IPS-20b (cell line): ENCODE measurements around the gene NSD1.

ENCODE experiments used
- H3K27ac ChIP-seq: one replicate; pipeline ENCODE4 v1.5.1; 2013; ENCODE audit warnings: low read length
- H3K27me3 ChIP-seq: 2 replicates; pipeline ENCODE4 v1.6.1; 2013; ENCODE audit warnings: mild to moderate bottlenecking, low read length, inconsistent platforms; ENCODE audit not compliant: insufficient read depth
- H3K36me3 ChIP-seq: 2 replicates; pipeline ENCODE4 v1.6.1; 2013; ENCODE audit warnings: low read depth, mild to moderate bottlenecking, inconsistent platforms, low read length, moderate library complexity; ENCODE audit not compliant: insufficient read depth
- H3K4me1 ChIP-seq: 2 replicates; pipeline ENCODE4 v1.6.1; 2013; ENCODE audit warnings: mild to moderate bottlenecking, control low read depth, inconsistent platforms, low read length, moderate library complexity; ENCODE audit not compliant: insufficient read depth
- H3K4me3 ChIP-seq: 2 replicates; pipeline ENCODE4 v1.5.1; 2013; ENCODE audit warnings: mild to moderate bottlenecking, low read length, inconsistent platforms
- H3K9ac ChIP-seq: 2 replicates; pipeline ENCODE4 v1.6.1; 2013; ENCODE audit warnings: low read depth, mild to moderate bottlenecking, inconsistent platforms, low read length, moderate library complexity
- H3K9me3 ChIP-seq: 2 replicates; pipeline ENCODE4 v1.6.1; 2013; ENCODE audit warnings: mild to moderate bottlenecking, low read depth, low read length, inconsistent platforms; ENCODE audit not compliant: insufficient read depth

Gene NSD1

GRCh38 chr5:177103523-177104253 is 29.9 kb upstream of the NSD1 start:
- no peak overlapping the region for H3K9ac ChIP-seq
- no peaks in the 10 kb centered on the region for H3K36me3 ChIP-seq
- H3K9me3 ChIP-seq, result no peaks in the 10 kb centered on the region
- H3K4me1 ChIP-seq, result peaks cover 6% of the 10 kb centered on the region; the same call in 1 of the 2 replicates
- H3K27ac ChIP-seq, result no peak overlapping the region
- no peaks in the 10 kb centered on the region for H3K27me3 ChIP-seq
- H3K4me3 ChIP-seq, result no peak overlapping the region

GRCh38 chr5:177105691-177106476 is 27.7 kb upstream of the NSD1 start:
- Histone ChIP-seq H3K27ac (no peak overlapping the region), H3K36me3 (no peaks in the 10 kb centered on the region), H3K4me3 (no peak overlapping the region), H3K9me3 (no peaks in the 10 kb centered on the region), H3K9ac (no peak overlapping the region), H3K4me1 (no peaks in the 10 kb centered on the region), H3K27me3 (no peaks in the 10 kb centered on the region)

DNA sequence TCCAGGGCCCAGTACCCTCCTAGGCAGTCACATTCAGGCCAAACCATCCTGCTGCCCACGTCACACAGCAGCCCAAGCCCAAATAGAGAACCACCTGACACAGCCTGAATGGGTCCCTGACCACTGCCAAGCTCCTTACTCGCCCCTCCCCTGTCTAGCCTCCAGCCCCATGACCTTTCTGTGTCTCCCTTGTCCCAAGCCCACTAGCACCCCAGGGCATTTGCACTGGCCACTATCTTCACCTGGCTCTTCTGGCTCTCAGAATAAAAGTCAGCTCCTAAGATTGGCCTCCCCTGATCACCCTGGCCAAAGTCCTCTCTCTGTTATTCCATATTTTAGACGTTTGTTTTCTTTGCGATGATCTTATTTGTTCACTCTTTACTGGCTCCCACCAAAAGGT is 26.4 kb upstream of the NSD1 start:
- no peaks in the 10 kb centered on the region for H3K27me3 ChIP-seq
- no peaks in the 10 kb centered on the region for H3K4me1 ChIP-seq
- H3K9ac ChIP-seq, result no peak overlapping the region
- H3K4me3 ChIP-seq, result no peak overlapping the region
- no peak overlapping the region for H3K27ac ChIP-seq
- H3K9me3 ChIP-seq, result no peaks in the 10 kb centered on the region
- H3K36me3 ChIP-seq, result no peaks in the 10 kb centered on the region

DNA sequence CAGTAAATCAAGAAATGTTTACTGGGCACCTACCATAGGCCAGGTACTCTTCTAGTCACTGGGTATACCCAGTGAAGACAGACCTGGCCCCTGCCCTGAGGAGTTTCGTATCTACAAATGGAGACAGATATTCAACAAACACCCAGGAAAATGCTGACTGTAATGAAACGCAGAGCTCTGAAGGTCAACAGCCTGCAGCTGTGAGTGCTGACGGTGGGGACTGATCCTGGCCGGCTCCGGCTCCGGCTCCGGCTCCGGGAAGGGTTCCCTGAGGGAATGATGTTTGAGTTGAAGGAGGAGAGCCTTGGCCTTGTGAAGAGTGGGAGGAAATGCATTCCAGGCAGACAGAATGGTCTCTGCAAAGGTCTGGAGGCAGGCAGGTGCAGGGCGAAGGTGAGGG is 23.8 kb upstream of the NSD1 start:
- H3K36me3 ChIP-seq, result no peaks in the 10 kb centered on the region
- no peaks in the 10 kb centered on the region for H3K4me1 ChIP-seq
- H3K9ac ChIP-seq, result no peak overlapping the region

GRCh38 chr5:177111720-177112394 is 21.7 kb upstream of the NSD1 start:
- peaks cover 6% of the 10 kb centered on the region for H3K27me3 ChIP-seq
- no peaks in the 10 kb centered on the region for H3K36me3 ChIP-seq
- H3K4me3 ChIP-seq, result no peak overlapping the region
- no peak overlapping the region for H3K9ac ChIP-seq
- H3K4me1 ChIP-seq, result no peaks in the 10 kb centered on the region; the same call in 1 of the 2 replicates
- H3K9me3 ChIP-seq, result no peaks in the 10 kb centered on the region
- no peak overlapping the region for H3K27ac ChIP-seq

More for the DNA sequence above, 23.8 kb upstream of the NSD1 start:
- no peak overlapping the region for H3K27ac ChIP-seq
- no peaks in the 10 kb centered on the region for H3K27me3 ChIP-seq
- no peak overlapping the region for H3K4me3 ChIP-seq
- no peaks in the 10 kb centered on the region for H3K9me3 ChIP-seq

DNA sequence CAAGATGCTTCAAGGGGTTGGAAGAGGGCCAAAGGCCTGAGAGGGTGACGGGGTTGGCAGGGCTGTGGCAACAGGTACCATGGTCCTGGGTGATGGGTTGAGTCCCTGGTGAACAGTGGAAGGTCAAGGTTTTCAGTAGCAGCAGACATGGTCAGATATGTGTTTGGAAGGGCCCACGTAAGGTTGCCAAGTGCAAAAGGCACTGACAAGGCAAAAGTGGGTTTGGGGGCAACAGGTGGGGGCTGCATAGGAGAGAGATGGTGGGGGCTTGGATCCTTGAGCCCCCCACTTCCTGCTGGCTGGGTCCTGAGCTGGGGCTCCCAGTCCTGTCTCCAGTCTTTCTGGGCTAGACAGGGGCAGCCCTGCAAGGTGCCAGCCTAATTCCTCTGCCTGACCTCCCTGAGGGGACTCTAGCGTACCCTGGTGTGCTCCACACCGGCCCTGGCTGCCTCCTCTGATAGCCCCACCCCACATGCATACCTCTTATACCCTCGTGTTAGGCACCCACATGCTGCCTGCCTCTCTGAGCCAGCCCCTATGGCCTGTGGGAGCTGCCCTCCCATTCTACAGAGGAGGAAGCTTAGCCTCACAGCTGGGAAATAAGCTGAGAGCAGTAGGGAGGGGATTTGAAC is 20.9 kb upstream of the NSD1 start:
- Histone ChIP-seq H3K9ac (no peak overlapping the region), H3K27ac (no peak overlapping the region), H3K36me3 (no peaks in the 10 kb centered on the region), H3K4me3 (no peak overlapping the region), H3K4me1 (no peaks in the 10 kb centered on the region; the same call in 1 of the 2 replicates), H3K27me3 (peaks cover 10% of the 10 kb centered on the region), H3K9me3 (no peaks in the 10 kb centered on the region)

DNA sequence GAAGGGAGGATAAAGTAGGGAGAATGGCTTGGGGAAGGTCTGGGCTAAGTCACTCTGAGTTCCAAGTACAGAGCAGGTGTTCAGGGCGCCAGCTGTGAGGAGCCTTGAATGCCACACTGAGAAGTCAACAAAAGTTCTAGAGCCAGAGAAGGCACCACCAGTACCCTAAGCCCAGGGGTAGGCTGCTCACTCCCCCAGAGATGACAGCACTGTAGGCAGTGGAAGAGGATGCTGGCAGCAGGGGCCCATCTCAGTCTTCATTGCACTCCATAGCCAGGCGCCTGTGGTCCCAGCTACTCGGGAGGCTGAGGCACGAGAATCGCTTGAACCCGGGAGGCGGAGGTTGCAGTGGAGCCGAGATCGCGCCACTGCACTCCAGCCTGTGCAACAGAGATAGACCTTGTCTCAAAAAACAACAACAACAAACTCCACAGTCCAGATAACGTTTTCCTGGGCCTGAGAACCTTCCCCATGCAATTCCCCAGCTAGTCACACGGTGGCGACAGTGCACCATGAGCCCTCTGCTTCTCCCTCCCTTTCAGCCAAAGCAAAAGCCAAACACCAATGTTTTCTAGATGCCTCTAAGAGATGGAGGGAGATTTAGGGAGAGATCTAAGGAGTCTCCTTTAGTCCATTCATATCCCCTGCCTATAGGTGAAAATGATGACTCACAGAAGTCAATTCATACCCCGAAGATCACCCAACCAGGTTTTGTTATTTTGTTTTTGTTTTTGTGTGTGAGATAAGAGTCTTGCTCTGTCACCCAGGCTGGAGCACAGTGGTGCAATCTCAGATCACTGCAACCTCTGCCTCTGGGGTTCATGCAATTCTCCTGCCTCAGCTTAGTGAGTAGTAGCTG is 19.8 kb upstream of the NSD1 start:
- Histone ChIP-seq H3K36me3 (no peaks in the 10 kb centered on the region), H3K4me1 (no peaks in the 10 kb centered on the region; the same call in 1 of the 2 replicates), H3K9me3 (no peaks in the 10 kb centered on the region), H3K27me3 (peaks cover 10% of the 10 kb centered on the region), H3K27ac (no peak overlapping the region), H3K9ac (no peak overlapping the region), H3K4me3 (no peak overlapping the region)

GRCh38 chr5:177116631-177117373 is 16.8 kb upstream of the NSD1 start:
- H3K4me3 ChIP-seq, result peak overlapping the region; percentile 23; the same call in 1 of the 2 replicates
- H3K27ac ChIP-seq, result no peak overlapping the region

GRCh38 chr5:177117441-177118045 is 16.0 kb upstream of the NSD1 start:
- Histone ChIP-seq H3K36me3 (no peaks in the 10 kb centered on the region), H3K9me3 (no peaks in the 10 kb centered on the region), H3K4me1 (no peaks in the 10 kb centered on the region; the same call in 1 of the 2 replicates), H3K9ac (no peak overlapping the region), H3K4me3 (no peak overlapping the region), H3K27me3 (peaks cover 10% of the 10 kb centered on the region), H3K27ac (no peak overlapping the region)

More at GRCh38 chr5:177116631-177117373, 16.8 kb upstream of the NSD1 start:
- no peaks in the 10 kb centered on the region for H3K9me3 ChIP-seq
- H3K4me1 ChIP-seq, result no peaks in the 10 kb centered on the region; the same call in 1 of the 2 replicates
- H3K36me3 ChIP-seq, result no peaks in the 10 kb centered on the region
- peaks cover 10% of the 10 kb centered on the region for H3K27me3 ChIP-seq
- H3K9ac ChIP-seq, result peak overlapping the region; percentile 52; the same call in 1 of the 2 replicates

DNA sequence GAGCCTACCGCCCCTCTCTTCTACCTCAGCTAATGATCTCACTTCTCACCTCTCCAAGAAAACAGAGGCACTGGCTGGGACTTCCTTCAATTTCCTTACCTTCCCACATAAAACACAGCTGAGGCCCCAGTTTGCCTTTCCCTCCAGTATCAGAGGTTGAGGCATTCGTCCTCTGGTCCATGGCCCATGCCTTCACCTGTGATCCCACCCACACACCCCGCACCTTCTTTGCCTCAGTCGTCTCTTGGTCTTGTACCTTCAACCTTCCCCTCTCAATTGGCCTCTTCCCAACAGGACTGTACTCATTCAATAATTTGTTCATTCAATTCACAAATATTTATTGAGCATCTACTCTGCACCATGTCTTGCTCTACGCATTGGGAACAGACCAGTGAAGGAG is 11.0 kb upstream of the NSD1 start:
- H3K9me3 ChIP-seq, result no peaks in the 10 kb centered on the region
- no peak overlapping the region for H3K9ac ChIP-seq
- no peaks in the 10 kb centered on the region; the same call in 1 of the 2 replicates for H3K27me3 ChIP-seq
- no peaks in the 10 kb centered on the region for H3K36me3 ChIP-seq
- no peak overlapping the region for H3K27ac ChIP-seq
- H3K4me1 ChIP-seq, result no peaks in the 10 kb centered on the region
- no peak overlapping the region for H3K4me3 ChIP-seq
